Amygdala (tissue), 56 donors: ENCODE data around the gene ZER1.
"Not testable (repeated sequence)": the region's sequence is repeated elsewhere in the genome, so short reads cannot be mapped to it uniquely, and the experiment has no call there.

Experiments
- DNase-seq, 56 donors: peaks; one replicate each; lab custom pipeline; 2025; lab: John Stamatoyannopoulos, UW

ZER1 gene

GRCh38 chr9:128771745-128772519, at the start of gene ZER1:
Gene ZER1, minus strand, starts transcription at chr9:128771927. Its CDS starts 16,362 bp downstream, at chr9:128755565.
- DNase-seq: peak; percentile 50 to 96 (median 84)

- no peak for DNase-seq
Measured at GRCh38 chr9:128820665-128821583, 49.2 kb upstream of the ZER1 start.

- DNase-seq: peak in 19 of 56 donors; percentile 8 to 60 (median 23)
Measured at GRCh38 chr9:128819716-128820664, 48.3 kb upstream of the ZER1 start.

- peak in 28 of 56 donors; percentile 15 to 69 (median 40) for DNase-seq
Measured at GRCh38 chr9:128818839-128819715, 47.4 kb upstream of the ZER1 start.

GRCh38 chr9:128818099-128818838, 46.5 kb upstream of the ZER1 start, which contains the start of gene ENDOG:
Gene ENDOG, plus strand, starts transcription at chr9:128818500. Its CDS starts 185 bp downstream, at chr9:128818685.
- peak; percentile 40 to 99 (median 95) for DNase-seq

GRCh38 chr9:128810873-128811272, 39.1 kb upstream of the ZER1 start:
- DNase-seq: no peak

- no peak for DNase-seq
Measured at GRCh38 chr9:128809831-128810230, 38.1 kb upstream of the ZER1 start.

GRCh38 chr9:128809036-128809599, 37.4 kb upstream of the ZER1 start:
- no peak for DNase-seq

GRCh38 chr9:128808543-128808942, 36.8 kb upstream of the ZER1 start:
- no peak for DNase-seq

GRCh38 chr9:128807827-128808226, 36.1 kb upstream of the ZER1 start:
- DNase-seq: no peak

GRCh38 chr9:128805661-128806060, 33.9 kb upstream of the ZER1 start:
- peak in 38 of 56 donors; percentile 8 to 82 (median 54) for DNase-seq

- no peak for DNase-seq
Measured at GRCh38 chr9:128802482-128802881, 30.8 kb upstream of the ZER1 start.

- no peak for DNase-seq
Measured at GRCh38 chr9:128800061-128800460, 28.3 kb upstream of the ZER1 start.

GRCh38 chr9:128798896-128799295, 27.2 kb upstream of the ZER1 start:
- DNase-seq: no peak

GRCh38 chr9:128794961-128795360, 23.2 kb upstream of the ZER1 start:
- not testable (repeated sequence) for DNase-seq

GRCh38 chr9:128792978-128793686, 21.4 kb upstream of the ZER1 start:
- no peak for DNase-seq

- DNase-seq: no peak
Measured at GRCh38 chr9:128792134-128792533, 20.4 kb upstream of the ZER1 start.
